ENCODE results near the gene SNX5.
A peak's percentile ranks its signal among the peaks of the same experiment; 100 is the strongest.

Gene SNX5

DNA sequence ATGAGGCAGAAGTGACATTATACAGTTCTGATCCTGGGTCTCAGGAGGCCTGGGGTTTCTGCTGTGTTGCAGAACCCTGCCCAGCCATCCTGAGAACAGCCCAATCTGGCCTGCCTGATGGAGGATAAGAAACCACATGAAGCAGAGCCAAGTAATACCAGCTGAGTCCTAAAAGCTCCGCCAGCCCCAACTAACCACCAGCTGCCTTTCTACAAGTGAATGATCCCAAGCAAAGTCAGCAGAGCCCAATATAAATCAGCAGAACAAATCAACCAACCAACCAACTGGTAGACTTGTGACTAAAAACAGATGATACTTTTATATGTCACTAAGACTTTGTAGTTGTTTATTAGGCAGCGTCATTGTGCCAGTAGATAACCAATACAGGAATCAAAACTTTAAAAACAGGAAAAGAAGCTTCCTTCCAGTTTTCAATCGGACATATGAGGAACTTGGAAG lies 52.1 kb downstream of the SNX5 start:
- DNase-seq (ENCODE audit: low spot score) = peak; percentile 77

DNA sequence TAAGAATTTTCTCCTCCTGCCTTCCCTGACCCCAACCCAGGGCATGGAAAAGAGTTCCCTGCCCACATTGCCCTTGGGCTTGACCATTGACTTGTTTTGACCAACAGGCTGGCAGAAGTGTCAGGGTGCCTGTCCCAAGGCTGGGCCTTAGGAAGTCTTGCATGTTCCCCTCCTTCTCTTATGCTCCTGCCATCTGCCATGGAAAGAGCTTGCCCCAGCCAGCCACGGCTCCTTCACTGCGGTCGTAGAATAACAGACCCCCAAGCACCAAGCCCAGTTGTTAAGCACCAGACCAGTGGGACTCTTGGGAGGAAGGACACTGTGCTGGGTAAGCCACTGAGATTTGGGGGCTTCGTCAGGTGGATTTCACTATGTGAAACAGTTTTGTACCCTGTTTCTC lies 53.6 kb downstream of the SNX5 start:
- no peak for DNase-seq (ENCODE audit: low spot score)

- no peak for DNase-seq (ENCODE audit: low spot score)
Measured at GRCh38 chr20:17912916-17913315, 55.7 kb downstream of the SNX5 start.

DNA sequence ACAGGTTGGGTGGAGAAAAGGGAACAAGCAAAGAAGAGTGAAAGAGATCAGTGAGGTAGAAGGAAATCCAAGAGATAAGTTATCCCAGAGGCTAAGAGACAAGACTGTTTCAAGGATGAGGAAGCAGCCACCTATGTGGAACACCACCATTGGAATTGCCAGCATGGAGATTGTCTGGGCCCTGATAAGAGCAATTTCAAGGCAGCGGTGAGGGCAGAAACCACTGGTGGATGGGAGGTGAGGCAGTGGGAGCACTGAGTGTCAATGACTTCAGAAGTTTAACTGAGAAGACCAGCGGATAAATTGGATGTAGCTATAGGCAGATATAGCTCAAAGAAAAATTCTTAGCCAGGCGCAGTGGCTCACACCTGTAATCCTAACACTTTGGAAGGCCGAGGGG lies 56.7 kb downstream of the SNX5 start:
- no peak for DNase-seq (ENCODE audit: low spot score)

- DNase-seq (ENCODE audit: low spot score) = no peak
Measured at GRCh38 chr20:17910828-17911294, 57.7 kb downstream of the SNX5 start.

DNA sequence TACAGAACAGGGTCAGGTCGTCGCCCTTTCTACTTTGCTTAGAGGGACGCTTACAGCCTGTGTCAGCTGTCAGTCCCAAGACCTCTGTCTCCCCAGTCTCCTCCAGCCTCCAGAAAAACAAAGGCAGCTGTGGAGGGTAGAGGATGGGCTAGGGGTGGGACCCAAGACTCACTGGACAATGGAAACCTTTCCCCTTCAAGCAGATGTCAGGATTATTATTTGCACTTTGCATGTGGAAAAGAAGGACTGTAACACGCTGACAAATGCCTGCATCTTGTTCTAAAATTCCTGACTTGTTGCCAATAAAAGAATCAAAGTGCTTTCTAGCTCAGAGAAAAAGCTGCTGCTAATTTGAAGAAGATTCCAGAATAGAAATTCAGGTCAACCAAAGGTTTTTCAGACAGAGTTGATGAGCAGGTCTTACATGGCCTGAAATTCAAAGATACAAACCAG lies 58.7 kb downstream of the SNX5 start:
- DNase-seq (ENCODE audit: low spot score) = no peak

GRCh38 chr20:17905544-17905943 lies 63.0 kb downstream of the SNX5 start:
- no peak for DNase-seq (ENCODE audit: low spot score)

- DNase-seq (ENCODE audit: low spot score) = no peak
Measured at GRCh38 chr20:17904027-17904426, 64.6 kb downstream of the SNX5 start.

- DNase-seq (ENCODE audit: low spot score) = no peak
Measured at GRCh38 chr20:17902531-17903083, 66.0 kb downstream of the SNX5 start.

- DNase-seq (ENCODE audit: low spot score) = no peak
Measured at GRCh38 chr20:17901971-17902370, 66.6 kb downstream of the SNX5 start.

DNA sequence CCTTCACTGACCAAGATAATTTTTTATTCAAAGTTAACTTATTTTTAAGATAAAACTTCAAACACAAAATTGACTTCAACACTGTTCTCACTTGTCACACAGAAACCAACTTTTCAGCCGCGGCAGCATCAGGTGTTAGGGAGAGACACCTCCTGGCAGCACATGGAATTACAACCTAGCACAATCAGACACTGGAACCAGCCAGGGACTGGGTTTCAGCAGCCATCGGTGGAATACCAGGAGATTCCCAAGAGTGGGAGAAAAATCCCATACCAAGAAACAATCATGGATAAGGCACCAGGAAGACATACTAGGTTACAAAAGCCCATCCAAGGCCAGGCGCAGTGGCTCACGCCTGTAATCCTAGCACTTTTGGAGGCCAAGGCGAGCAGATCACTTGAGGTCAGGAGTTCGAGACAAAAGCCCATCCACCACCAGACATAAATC lies 70.0 kb downstream of the SNX5 start:
- DNase-seq (ENCODE audit: low spot score) = peak; percentile 50

- no peak for DNase-seq (ENCODE audit: low spot score)
Measured at GRCh38 chr20:17897566-17898307, 70.9 kb downstream of the SNX5 start.

GRCh38 chr20:17896771-17897369 lies 71.7 kb downstream of the SNX5 start:
- DNase-seq (ENCODE audit: low spot score) = no peak

- DNase-seq (ENCODE audit: low spot score) = no peak
Measured at GRCh38 chr20:17896193-17896723, 72.3 kb downstream of the SNX5 start.

GRCh38 chr20:17895641-17896171 lies 72.9 kb downstream of the SNX5 start:
- DNase-seq (ENCODE audit: low spot score) = no peak

DNA sequence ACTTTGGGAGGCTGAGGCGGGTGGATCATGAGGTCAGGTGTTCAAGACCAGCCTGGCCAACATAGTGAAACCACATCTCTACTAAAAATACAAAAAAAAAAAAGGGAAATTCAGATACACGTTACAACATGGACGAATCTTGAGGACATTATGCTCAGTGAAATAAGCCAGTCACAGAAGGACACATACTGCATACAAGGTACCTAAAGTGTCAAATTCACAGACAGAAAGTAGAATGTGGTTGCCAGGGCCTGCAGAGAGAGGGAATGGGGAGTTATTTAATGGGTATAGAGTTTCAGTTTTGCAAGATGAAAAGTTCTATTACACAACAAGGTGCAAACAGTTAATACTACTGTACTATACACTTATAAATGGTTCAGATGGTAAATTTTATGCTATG lies 75.1 kb downstream of the SNX5 start:
- no peak for DNase-seq (ENCODE audit: low spot score)

- DNase-seq (ENCODE audit: low spot score) = no peak
Measured at GRCh38 chr20:17892189-17892938, 76.2 kb downstream of the SNX5 start.

All from cerebellar cortex (tissue), 1 donor.